OCI-LY1 (cell line): ENCODE data around the gene MAN1C1.

Experiments used
- EZH2 ChIP-seq: fragments of 200-600 bp; sonication (generic), shearing (Covaris generic); IDR thresholded peaks from 2 replicates; pipeline ENCODE4 v1.8.0; 2017; ENCODE audit warnings: borderline replicate concordance, mixed run types, mild to moderate bottlenecking, antibody characterized with exemption, low read length, moderate library complexity, mixed read lengths
- TF ChIP-seq, protein P1 (sequence below): fragments of 200-600 bp; sonication (generic), shearing (Covaris generic); IDR thresholded peaks from 2 replicates; pipeline ENCODE4 v1.5.1; 2017; ENCODE audit warnings: mild to moderate bottlenecking, antibody characterized with exemption, low read length, moderate library complexity, mixed read lengths

- TF ChIP-seq, protein P1, sequence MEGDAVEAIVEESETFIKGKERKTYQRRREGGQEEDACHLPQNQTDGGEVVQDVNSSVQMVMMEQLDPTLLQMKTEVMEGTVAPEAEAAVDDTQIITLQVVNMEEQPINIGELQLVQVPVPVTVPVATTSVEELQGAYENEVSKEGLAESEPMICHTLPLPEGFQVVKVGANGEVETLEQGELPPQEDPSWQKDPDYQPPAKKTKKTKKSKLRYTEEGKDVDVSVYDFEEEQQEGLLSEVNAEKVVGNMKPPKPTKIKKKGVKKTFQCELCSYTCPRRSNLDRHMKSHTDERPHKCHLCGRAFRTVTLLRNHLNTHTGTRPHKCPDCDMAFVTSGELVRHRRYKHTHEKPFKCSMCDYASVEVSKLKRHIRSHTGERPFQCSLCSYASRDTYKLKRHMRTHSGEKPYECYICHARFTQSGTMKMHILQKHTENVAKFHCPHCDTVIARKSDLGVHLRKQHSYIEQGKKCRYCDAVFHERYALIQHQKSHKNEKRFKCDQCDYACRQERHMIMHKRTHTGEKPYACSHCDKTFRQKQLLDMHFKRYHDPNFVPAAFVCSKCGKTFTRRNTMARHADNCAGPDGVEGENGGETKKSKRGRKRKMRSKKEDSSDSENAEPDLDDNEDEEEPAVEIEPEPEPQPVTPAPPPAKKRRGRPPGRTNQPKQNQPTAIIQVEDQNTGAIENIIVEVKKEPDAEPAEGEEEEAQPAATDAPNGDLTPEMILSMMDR = no peak
- TF ChIP-seq EZH2 = no peak
Observed at GRCh38 chr1:25615563-25616094, 962 bp upstream of the MAN1C1 start.
